Liver (tissue), 3 donors: ENCODE results near the gene SLC46A1.

Source experiments
- CTCF ChIP-seq: fragments of 150-350 bp; IDR thresholded peaks from 2 replicates; pipeline ENCODE4 v1.5.1; 2017; ENCODE audit warnings: improper control_type of control experiment, low read depth, low read length; ENCODE audit not compliant: missing input control
- GABPA ChIP-seq, 2 donors: IDR thresholded peaks in 1 of 2; conservative IDR thresholded peaks in 1 of 2; 2 replicates each; pipeline ENCODE4 v1.6.1; 2016; ENCODE audit warnings: antibody characterized with exemption in 2 of 2, mild to moderate bottlenecking in 1 of 2, moderate library complexity in 1 of 2
- JUND ChIP-seq, 2 donors: IDR thresholded peaks; 2 replicates each; pipeline ENCODE4 v1.6.1; 2016; ENCODE audit warnings: antibody characterized with exemption in 2 of 2
- RAD21 ChIP-seq, 2 donors: IDR thresholded peaks; 2 replicates each; pipeline ENCODE4 v1.6.1; 2016; ENCODE audit warnings: antibody characterized with exemption in 2 of 2, mild to moderate bottlenecking in 2 of 2
- SP1 ChIP-seq: IDR thresholded peaks from 2 replicates; pipeline ENCODE4 v1.6.1; 2018; ENCODE audit warnings: antibody characterized with exemption, mild to moderate bottlenecking
- donor health status: healthy.
- donor health status: healthy.

- TF ChIP-seq CTCF (no peak), SP1 (no peak), GABPA (IDR thresholded peaks at IDR 0.05 in 1 of 2, conservative IDR thresholded peaks at IDR 0.05 in 1 of 2) (no peak), JUND (IDR thresholded peaks at IDR 0.05) (no peak), RAD21 (IDR thresholded peaks at IDR 0.05) (no peak)
These were observed 6.1 kb upstream of the SLC46A1 start for GRCh38 chr17:28412099-28412498.
